A549 (cell line): ENCODE data around the gene EBLN2.

Experiments
- CEBPB ChIP-seq, 2 experiments: fragments of >200 bp in 1 of 2; sonication (Bioruptor Twin) in 1 of 2; formaldehyde crosslinking in 1 of 2; IDR thresholded peaks; 2 replicates each; pipeline ENCODE4 v1.6.1; 2012 to 2016
- CTCF ChIP-seq: fragments of >200 bp; sonication (Bioruptor Twin); formaldehyde crosslinking; IDR thresholded peaks from 3 replicates; pipeline ENCODE4 v1.5.1; 2016
- ELK1 ChIP-seq: fragments of 150-350 bp; IDR thresholded peaks from 2 replicates; pipeline ENCODE4 v1.6.1; 2014; ENCODE audit warnings: low read depth, mild to moderate bottlenecking, low read length
- HMGXB4 ChIP-seq: fragments of 250-450 bp; sonication (Bioruptor Pico); IDR thresholded peaks from 2 replicates; pipeline ENCODE4 v1.5.0; 2021; ENCODE audit warnings: mild to moderate bottlenecking, moderate library complexity, borderline replicate concordance
- PHF8 ChIP-seq: fragments of 200-600 bp; sonication (generic); IDR thresholded peaks from 2 replicates; pipeline ENCODE4 v1.6.1; 2016; ENCODE audit warnings: low read depth, mild to moderate bottlenecking, antibody characterized with exemption, moderate library complexity, borderline replicate concordance
- POLR2A ChIP-seq: IDR thresholded peaks from 2 replicates; pipeline ENCODE4 v1.6.1; 2012; ENCODE audit warnings: mild to moderate bottlenecking, low read length

DNA sequence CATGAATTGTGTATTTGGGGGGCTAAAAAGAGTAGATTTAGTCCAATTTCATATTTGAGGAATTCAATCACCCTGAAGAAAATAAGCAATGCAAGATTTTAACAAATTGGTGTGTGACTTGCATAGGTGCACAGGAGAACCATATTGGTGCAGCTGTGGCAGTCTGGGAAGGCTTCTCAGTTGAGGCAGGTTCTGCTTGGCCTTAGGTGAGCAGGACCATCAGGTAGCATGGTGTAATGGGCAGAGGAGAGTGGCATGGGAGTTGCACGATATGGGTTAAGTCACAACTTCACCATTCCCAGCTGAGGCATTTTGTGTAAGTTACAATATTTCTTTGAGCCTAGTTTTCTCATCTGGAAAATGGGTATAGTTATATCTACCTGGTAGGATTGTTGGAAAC lies 10.5 kb downstream of the EBLN2 start:
- TF ChIP-seq CTCF: no peak
- no peak for TF ChIP-seq POLR2A
- no peak for TF ChIP-seq PHF8
- no peak for TF ChIP-seq HMGXB4 (CRISPR knock-in tag)
- no peak for TF ChIP-seq CEBPB (IDR thresholded peaks at IDR 0.05)
- TF ChIP-seq ELK1: no peak
